Measurements from ENCODE around the gene RBPJL. TPM values are rescaled to one million over a fixed set of nuclear protein-coding genes. Genes with fewer than 3 reads are reported as not detected.

RBPJL gene
- total RNA-seq, 1 experiment from 2014 or later: not detected

DNA sequence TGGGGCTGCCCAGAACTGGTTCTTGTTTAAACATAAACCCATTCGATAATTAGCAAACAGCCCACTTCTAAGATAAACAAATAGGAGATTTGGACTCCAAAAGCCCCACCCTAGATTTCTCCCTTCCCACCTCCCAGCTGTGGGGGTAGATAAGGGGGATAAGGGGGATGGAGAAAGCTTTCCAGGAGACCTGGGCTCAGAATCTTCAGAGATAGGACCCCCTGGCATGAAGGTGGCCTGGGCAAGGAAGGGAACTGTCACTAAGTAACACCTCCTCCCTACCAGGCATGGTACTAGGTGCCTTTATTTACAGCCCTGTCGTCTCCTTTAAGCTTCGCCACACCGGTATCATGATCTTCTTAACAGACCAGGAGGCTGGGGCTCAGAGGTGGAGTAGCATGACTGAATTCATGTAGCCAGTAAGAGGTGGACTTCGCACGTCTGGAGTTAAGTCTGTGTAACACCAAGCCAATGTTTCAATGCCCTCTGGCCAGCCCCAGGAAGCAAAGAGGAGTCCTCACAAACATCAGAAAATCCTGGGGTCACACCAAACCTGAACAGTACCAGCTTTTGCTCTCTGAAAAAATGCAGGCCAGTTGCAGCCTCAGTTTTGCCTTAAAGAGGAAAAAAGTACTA is 37.0 kb downstream of the RBPJL start:
- no peak for ATAC-seq
- Histone ChIP-seq H3K4me3 (replicated peaks in 1 of 2; ENCODE audit: low read depth in 1 of 2, low read length in 2 of 2) (peak overlapping the region; percentile 82 to 84), H3K27ac (ENCODE audit: low read depth, low read length) (peak overlapping the region; percentile 82), H3K9ac (ENCODE audit: low read length) (peak overlapping the region; percentile 80), H3K27me3 (ENCODE audit: insufficient read depth, low read length) (no peaks in the 10 kb centered on the region), H3K36me3 (ENCODE audit: control insufficient read depth in 1 of 2, insufficient read depth in 2 of 2, low read length in 2 of 2) (peaks cover 0 to 13% of the 10 kb centered on the region in 2 experiments; a peak in 1 of 4 replicates), H3K4me1 (ENCODE audit: control insufficient read depth in 1 of 2, insufficient read depth in 2 of 2, low read length in 2 of 2) (peaks cover 88 to 94% of the 10 kb centered on the region in 2 experiments), H3K79me2 (ENCODE audit: insufficient read depth, low read length) (peaks cover 95% of the 10 kb centered on the region), H2AFZ (ENCODE audit: low read depth, low read length, poor library complexity, severe bottlenecking) (no peak overlapping the region), H3K9me3 (ENCODE audit: control insufficient read depth in 1 of 2, insufficient read depth in 1 of 2, low read depth in 1 of 2, low read length in 2 of 2) (no peaks in the 10 kb centered on the region), H3K4me2 (ENCODE audit: low read length) (peak overlapping the region; percentile 91), H4K20me1 (ENCODE audit: insufficient read depth) (no peaks in the 10 kb centered on the region), H3K9me2 (ENCODE audit: insufficient read depth) (no peaks in the 10 kb centered on the region)
- BruUV-seq (replicated peaks): TSS peak; percentile 2
- POLR2A ChIA-PET: interaction anchor here (0.9 to 1.7 kb wide), 14 partner anchors 9 to 436 kb away, joined by 3 to 14 read pairs (median 4); partner anchors contain the start of gene SYS1
- CTCF ChIA-PET: interaction anchor here (0.9 to 1.3 kb wide), 5 partner anchors 19 to 94 kb away, joined by 3 to 5 read pairs (median 4); partner anchors contain the start of gene SYS1
- intact Hi-C loops (cut with micrococcal nuclease): no loop called here
- RAD21 ChIA-PET (ENCODE audit: low non-redundant PET in 1 of 2, low total read pairs in 2 of 2, uncharacterized antibody in 2 of 2, unreplicated experiment in 2 of 2): no interaction called here
- DNase-seq (ENCODE audit: low read depth, low spot score): no peak
- TF ChIP-seq, protein P1, sequence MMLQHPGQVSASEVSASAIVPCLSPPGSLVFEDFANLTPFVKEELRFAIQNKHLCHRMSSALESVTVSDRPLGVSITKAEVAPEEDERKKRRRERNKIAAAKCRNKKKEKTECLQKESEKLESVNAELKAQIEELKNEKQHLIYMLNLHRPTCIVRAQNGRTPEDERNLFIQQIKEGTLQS (IDR thresholded peaks at IDR 0.05): no peak
- TF ChIP-seq POLR2A (IDR thresholded peaks at IDR 0.05; ENCODE audit: borderline replicate concordance, extremely low read depth, insufficient read depth, insufficient read length): no peak

- DNase-seq (ENCODE audit: low read depth, low spot score) (peak; percentile 72), ATAC-seq (peak; percentile 62)
- ChIA-PET RAD21 (ENCODE audit: low non-redundant PET in 1 of 2, low total read pairs in 2 of 2, uncharacterized antibody in 2 of 2, unreplicated experiment in 2 of 2) (interaction anchor here in 1 of 2 experiments (0.8 kb wide), 1 partner anchor 11 kb away, joined by 3 read pairs; no protein-coding TSS in a partner anchor), CTCF (interaction anchor here (0.9 to 1.3 kb wide), 5 partner anchors 19 to 93 kb away, joined by 3 to 5 read pairs (median 4); partner anchors contain the start of gene SYS1), POLR2A (interaction anchor here (0.6 to 1.7 kb wide), 17 partner anchors 8 to 435 kb away, joined by 3 to 14 read pairs (median 4); partner anchors contain the start of gene SYS1)
- H3K4me1 ChIP-seq (ENCODE audit: control insufficient read depth in 1 of 2, insufficient read depth in 2 of 2, low read length in 2 of 2): peaks cover 83 to 93% of the 10 kb centered on the region in 2 experiments
- H3K4me3 ChIP-seq (replicated peaks in 1 of 2; ENCODE audit: low read depth in 1 of 2, low read length in 2 of 2): peak overlapping the region; percentile 82 to 84
- peak overlapping the region; percentile 91 for H3K4me2 ChIP-seq (ENCODE audit: low read length)
- H3K27ac ChIP-seq (ENCODE audit: low read depth, low read length): peak overlapping the region; percentile 82
- peak overlapping the region; percentile 80 for H3K9ac ChIP-seq (ENCODE audit: low read length)
- BruUV-seq (replicated peaks): TSS peak; percentile 95
- H3K36me3 ChIP-seq (ENCODE audit: control insufficient read depth in 1 of 2, insufficient read depth in 2 of 2, low read length in 2 of 2): peaks cover 0 to 13% of the 10 kb centered on the region in 2 experiments; a peak in 1 of 4 replicates
- intact Hi-C loops (cut with micrococcal nuclease): no loop called here
- no peaks in the 10 kb centered on the region for H3K27me3 ChIP-seq (ENCODE audit: insufficient read depth, low read length)
- peak; percentile 76 for TF ChIP-seq POLR2AphosphoS5 (IDR thresholded peaks at IDR 0.05; ENCODE audit: low read depth, low read length)
- TF ChIP-seq TCF7L2 (IDR thresholded peaks at IDR 0.05; ENCODE audit: borderline replicate concordance, extremely low read depth, insufficient read depth, insufficient read length): no peak
- H3K79me2 ChIP-seq (ENCODE audit: insufficient read depth, low read length): peaks cover 88% of the 10 kb centered on the region
- H3K9me3 ChIP-seq (ENCODE audit: control insufficient read depth in 1 of 2, insufficient read depth in 1 of 2, low read depth in 1 of 2, low read length in 2 of 2): no peaks in the 10 kb centered on the region
- no peak overlapping the region for H2AFZ ChIP-seq (ENCODE audit: low read depth, low read length, poor library complexity, severe bottlenecking)
- H4K20me1 ChIP-seq (ENCODE audit: insufficient read depth): no peaks in the 10 kb centered on the region
- H3K9me2 ChIP-seq (ENCODE audit: insufficient read depth): no peaks in the 10 kb centered on the region
Measured at GRCh38 chr20:45344168-45344860, 37.7 kb downstream of the RBPJL start.
